Body of pancreas (tissue), 4 donors: ENCODE data around the gene BMPR2. TPM values are rescaled to one million over a fixed set of nuclear protein-coding genes. Genes with fewer than 3 reads are reported as not detected.
"Not testable (repeated sequence)": the region's sequence is repeated elsewhere in the genome, so short reads cannot be mapped to it uniquely, and the experiment has no call there.

Experiments used
- ATAC-seq: fragments of 150-250 bp; one replicate; pipeline ENCODE4 v1.9.1; 2016
- DNase-seq, 4 donors: peaks; one replicate each; pipeline ENCODE4 v3.0.0-alpha.2; 2019
- H3K27ac ChIP-seq, 4 donors: fragments of 200-600 bp; sonication (generic); 1 replicate in 3 of 4; 2 replicates in 1 of 4; pipeline versions ENCODE4 v1.5.1 to v1.6.1; 2016 to 2019; ENCODE audit warnings: mild to moderate bottlenecking in 1 of 4, mixed read lengths in 1 of 4, moderate library complexity in 1 of 4
- H3K27me3 ChIP-seq, 2 donors: fragments of 200-600 bp; sonication (generic); one replicate each; pipeline ENCODE4 v1.6.0; 2016; ENCODE audit warnings: mild to moderate bottlenecking in 1 of 2
- H3K36me3 ChIP-seq, 2 donors: fragments of 200-600 bp; sonication (generic); replicated peaks in 1 of 2; 2 replicates each; pipeline ENCODE4 v1.5.1; 2016; ENCODE audit warnings: low read depth in 2 of 2; ENCODE audit not compliant: insufficient read depth in 1 of 2
- H3K4me1 ChIP-seq: fragments of 200-600 bp; sonication (generic); one replicate; pipeline ENCODE4 v1.6.0; 2016
- H3K4me3 ChIP-seq, 2 donors: fragments of 200-600 bp; sonication (generic); 1 replicate in 1 of 2; 2 replicates in 1 of 2; pipeline ENCODE4 v1.5.1; 2016 to 2019
- H3K9me3 ChIP-seq, 3 donors: fragments of 200-600 bp; sonication (generic); 1 replicate in 2 of 3; 2 replicates in 1 of 3; pipeline ENCODE4 v1.5.1; 2016
- POLR2A ChIP-seq, 3 donors: fragments of 450-650 bp; IDR thresholded peaks; one replicate each; pipeline ENCODE4 v1.6.1; 2016; ENCODE audit warnings: antibody characterized with exemption in 3 of 3, mild to moderate bottlenecking in 2 of 3
- WGBS, 2 donors: methylation state at CpG; one replicate each; pipeline ENCODE4 v1.1.5; 2017; 5-methylcytosine and 5-hydroxymethylcytosine counted together
- intact Hi-C: fragments of 100-400 bp; cut with DNase I; formaldehyde crosslinking; loops from one replicate; pipeline ENCODE4 v1.15.1; 2023
- total RNA-seq, 2 donors: library from RNA; depleted of rRNA; stranded (reverse); fragments of >200 nt; gene quantifications; one replicate each; pipeline ENCODE4 v1.1.0, GENCODE V29; 2016
- TF ChIP-seq, protein P1 (sequence below), 7 experiments: fragments of 450-650 bp in 4 of 7; fragments of 200-600 bp in 3 of 7; sonication (generic) in 3 of 7; IDR thresholded peaks; one replicate each; pipeline ENCODE4 v1.5.1; 2016 to 2019; ENCODE audit warnings: antibody characterized with exemption in 7 of 7

The BMPR2 gene
- total RNA-seq, 2 donors from 2014 or later = 13.7 to 26.7 TPM

DNA sequence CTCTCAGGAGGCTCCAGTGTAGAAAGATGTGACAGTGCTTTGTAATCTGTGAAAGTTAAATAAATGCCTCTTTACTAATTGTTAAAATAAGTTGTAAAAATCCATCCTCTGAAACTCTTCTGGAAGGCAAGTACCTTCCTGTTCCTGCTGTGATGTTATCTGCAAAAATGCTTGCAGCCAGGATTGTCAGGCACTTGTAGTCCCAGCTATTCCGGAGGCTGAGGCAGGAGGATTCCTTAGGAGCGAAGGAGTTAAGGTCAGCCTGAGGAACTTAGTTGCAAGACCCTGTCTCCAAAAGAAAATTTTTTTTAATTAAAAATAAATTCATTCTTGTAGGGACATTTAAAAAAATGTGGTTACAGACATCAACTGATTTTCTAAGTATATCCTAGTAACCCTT, 22.7 kb upstream of the BMPR2 start:
- WGBS, 2 donors = 90 to 96% methylated on average over 2 of the region's 2 CpGs
- DNase-seq = no peak
- no peak overlapping the region for H3K4me3 ChIP-seq
- H3K9me3 ChIP-seq = no peaks in the 10 kb centered on the region
- no peaks in the 10 kb centered on the region for H3K27me3 ChIP-seq
- no peak overlapping the region for H3K27ac ChIP-seq
- intact Hi-C loops = no loop called here
- no peak for ATAC-seq
- H3K36me3 ChIP-seq = no peaks in the 10 kb centered on the region
- TF ChIP-seq, protein P1, sequence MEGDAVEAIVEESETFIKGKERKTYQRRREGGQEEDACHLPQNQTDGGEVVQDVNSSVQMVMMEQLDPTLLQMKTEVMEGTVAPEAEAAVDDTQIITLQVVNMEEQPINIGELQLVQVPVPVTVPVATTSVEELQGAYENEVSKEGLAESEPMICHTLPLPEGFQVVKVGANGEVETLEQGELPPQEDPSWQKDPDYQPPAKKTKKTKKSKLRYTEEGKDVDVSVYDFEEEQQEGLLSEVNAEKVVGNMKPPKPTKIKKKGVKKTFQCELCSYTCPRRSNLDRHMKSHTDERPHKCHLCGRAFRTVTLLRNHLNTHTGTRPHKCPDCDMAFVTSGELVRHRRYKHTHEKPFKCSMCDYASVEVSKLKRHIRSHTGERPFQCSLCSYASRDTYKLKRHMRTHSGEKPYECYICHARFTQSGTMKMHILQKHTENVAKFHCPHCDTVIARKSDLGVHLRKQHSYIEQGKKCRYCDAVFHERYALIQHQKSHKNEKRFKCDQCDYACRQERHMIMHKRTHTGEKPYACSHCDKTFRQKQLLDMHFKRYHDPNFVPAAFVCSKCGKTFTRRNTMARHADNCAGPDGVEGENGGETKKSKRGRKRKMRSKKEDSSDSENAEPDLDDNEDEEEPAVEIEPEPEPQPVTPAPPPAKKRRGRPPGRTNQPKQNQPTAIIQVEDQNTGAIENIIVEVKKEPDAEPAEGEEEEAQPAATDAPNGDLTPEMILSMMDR (IDR thresholded peaks at IDR 0.05) = no peak
- no peaks in the 10 kb centered on the region for H3K4me1 ChIP-seq

DNA sequence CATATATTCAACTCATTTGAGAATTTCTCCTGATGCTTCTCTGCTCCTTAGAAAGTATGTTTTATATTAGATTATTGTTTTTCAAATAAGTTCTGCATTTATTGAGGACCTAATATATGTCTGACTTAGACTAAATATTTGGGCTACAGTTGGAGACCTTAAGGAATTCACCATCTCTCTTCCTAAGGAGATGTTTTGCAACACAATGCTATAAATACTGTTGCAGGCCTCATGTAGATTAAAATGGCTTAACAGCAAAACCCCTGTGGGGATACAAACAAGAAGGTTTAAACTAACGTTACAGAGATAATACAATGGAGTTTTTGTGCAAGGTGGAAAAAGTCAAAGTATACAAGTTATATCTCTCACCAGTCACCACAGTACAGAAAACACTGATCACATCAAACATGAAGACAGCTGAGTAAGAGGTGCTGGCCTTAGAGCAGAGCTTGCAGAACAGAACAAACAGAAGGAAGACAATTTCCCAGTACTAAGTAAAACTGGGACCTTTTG, 20.1 kb upstream of the BMPR2 start:
- H3K27ac ChIP-seq = no peak overlapping the region
- DNase-seq (no peak), ATAC-seq (no peak)
- no peaks in the 10 kb centered on the region for H3K4me1 ChIP-seq
- no peaks in the 10 kb centered on the region for H3K27me3 ChIP-seq
- TF ChIP-seq POLR2A (IDR thresholded peaks at IDR 0.05) = no peak
- TF ChIP-seq, protein P1 (IDR thresholded peaks at IDR 0.05) = no peak
- no peaks in the 10 kb centered on the region for H3K9me3 ChIP-seq
- WGBS, 2 donors = 23 to 29% methylated on average over 1 of the region's 1 CpG
- H3K4me3 ChIP-seq = no peak overlapping the region
- intact Hi-C loops = no loop called here
- no peaks in the 10 kb centered on the region for H3K36me3 ChIP-seq

DNA sequence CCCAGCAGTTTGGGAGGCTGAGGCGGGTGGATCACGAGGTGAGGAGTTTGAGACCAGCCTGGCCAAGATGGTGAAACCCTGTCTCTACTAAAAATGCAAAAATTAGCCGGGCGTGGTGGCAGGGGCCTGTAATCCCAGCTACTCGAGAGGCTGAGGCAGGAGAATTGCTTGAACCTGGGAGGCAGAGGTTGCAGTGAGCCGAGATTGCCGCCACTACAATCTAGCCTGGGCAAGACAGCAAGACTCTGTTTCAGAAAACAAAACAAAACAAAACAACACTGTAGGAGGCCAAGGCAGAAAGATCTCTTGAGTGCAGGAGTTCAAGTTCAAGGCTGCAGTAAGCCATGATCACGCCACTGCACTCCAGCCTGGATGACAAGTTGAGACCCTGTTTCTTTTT, 17.2 kb upstream of the BMPR2 start:
- H3K4me3 ChIP-seq, H3K27ac ChIP-seq, intact Hi-C loops, ATAC-seq, H3K4me1 ChIP-seq, H3K36me3 ChIP-seq, H3K27me3 ChIP-seq, H3K9me3 ChIP-seq, DNase-seq: not testable (repeated sequence)
- WGBS, 2 donors = 93% methylated on average over 8 of the region's 8 CpGs

DNA sequence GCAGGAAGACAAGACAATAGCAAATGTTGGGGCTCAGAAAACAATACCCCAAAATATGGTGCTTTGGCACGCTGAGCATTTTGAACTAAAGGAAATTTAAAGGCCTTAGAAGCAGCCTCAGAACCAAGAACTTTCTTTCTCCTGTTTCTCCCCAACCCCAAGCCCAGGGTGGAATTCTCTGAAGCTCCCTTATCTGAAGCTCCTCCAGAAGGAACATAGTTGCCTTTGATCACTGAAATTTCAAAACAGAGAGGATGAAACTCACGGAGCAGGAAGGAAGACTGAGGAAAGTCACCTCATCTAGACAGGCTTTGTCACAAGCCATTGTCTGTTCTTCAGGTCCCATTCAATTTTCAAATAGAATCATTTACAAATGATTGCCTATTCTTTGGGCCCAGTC, 15.5 kb upstream of the BMPR2 start:
- intact Hi-C loops = no loop called here
- TF ChIP-seq POLR2A (IDR thresholded peaks at IDR 0.05) = no peak
- TF ChIP-seq, protein P1 (IDR thresholded peaks at IDR 0.05) = no peak
- ATAC-seq = no peak
- Histone ChIP-seq H3K4me1 (no peaks in the 10 kb centered on the region), H3K4me3 (no peak overlapping the region), H3K27ac (no peak overlapping the region), H3K27me3 (no peaks in the 10 kb centered on the region), H3K9me3 (no peaks in the 10 kb centered on the region), H3K36me3 (no peaks in the 10 kb centered on the region)
- WGBS, 2 donors = 84 to 98% methylated on average over 2 of the region's 2 CpGs
- DNase-seq = no peak

DNA sequence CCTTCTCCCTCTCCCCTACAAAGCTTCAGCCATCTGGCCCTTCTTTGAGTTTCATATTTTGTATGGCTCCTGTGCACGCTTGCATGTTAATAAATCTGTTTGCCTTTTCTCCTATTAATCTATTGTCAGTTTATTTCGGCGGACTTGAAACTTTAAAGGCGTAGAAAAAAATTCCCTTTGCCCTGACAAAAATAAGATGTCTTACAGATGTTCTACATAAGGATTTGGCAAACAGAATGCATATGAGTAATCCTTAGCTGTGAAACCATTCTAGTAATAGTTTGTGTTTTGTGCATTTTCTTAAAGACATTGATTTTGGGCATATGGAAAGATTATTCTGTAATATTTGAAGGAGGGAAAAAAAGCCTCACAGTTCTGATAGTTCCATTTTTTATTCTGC, 15.0 kb upstream of the BMPR2 start:
- H3K36me3 ChIP-seq = no peaks in the 10 kb centered on the region
- ATAC-seq (no peak), DNase-seq (no peak)
- TF ChIP-seq, protein P1 (IDR thresholded peaks at IDR 0.05) = no peak
- no peak for TF ChIP-seq POLR2A (IDR thresholded peaks at IDR 0.05)
- intact Hi-C loops = no loop called here
- H3K9me3 ChIP-seq = no peaks in the 10 kb centered on the region
- no peak overlapping the region for H3K27ac ChIP-seq
- no peaks in the 10 kb centered on the region for H3K27me3 ChIP-seq
- H3K4me3 ChIP-seq = no peak overlapping the region
- no peaks in the 10 kb centered on the region for H3K4me1 ChIP-seq
- 91 to 95% methylated on average over 4 of the region's 4 CpGs for WGBS, 2 donors
